Forelimb muscle (tissue), 1 donor: Measurements from ENCODE around the gene PIK3R6. TPM values are rescaled to one million over a fixed set of nuclear protein-coding genes. Genes with fewer than 3 reads are reported as not detected.
"Not testable (repeated sequence)": the region's sequence is repeated elsewhere in the genome, so short reads cannot be mapped to it uniquely, and the experiment has no call there.

ENCODE experiments used
- DNase-seq: peaks from one replicate; pipeline ENCODE4 v3.0.0-alpha.2; 2013; ENCODE audit warnings: low read depth
- polyA plus RNA-seq: library from polyadenylated mRNA; unstranded; fragments of 120-200 nt; gene quantifications from one replicate; pipeline ENCODE4 v1.2.1, GENCODE V29; 2013; ENCODE audit not compliant: insufficient read length

PIK3R6 gene
- polyA plus RNA-seq, 1 donor = 4.3 TPM

DNA sequence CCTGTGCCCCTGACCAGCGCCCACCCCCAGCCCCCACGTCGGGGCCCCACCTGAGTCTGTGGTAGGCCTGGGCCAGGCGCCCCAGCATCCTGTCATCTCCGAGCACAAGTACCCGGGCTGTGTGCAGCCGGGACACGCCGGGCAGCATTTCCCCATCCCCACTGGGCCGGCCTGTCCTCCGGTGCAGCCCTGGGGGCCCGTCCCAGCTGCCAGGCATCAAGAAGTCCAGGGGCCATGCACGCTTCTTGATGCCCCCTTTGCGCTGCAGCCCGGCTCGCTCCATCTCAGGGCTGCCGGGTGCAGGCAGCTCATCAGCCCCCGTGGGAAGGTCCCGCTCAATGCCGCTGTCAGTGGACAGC lies 39.0 kb downstream of the PIK3R6 start:
- no peak for DNase-seq

GRCh38 chr17:8826808-8827435 lies 40.6 kb downstream of the PIK3R6 start:
- DNase-seq = no peak

GRCh38 chr17:8825802-8826201 lies 41.7 kb downstream of the PIK3R6 start:
- DNase-seq = no peak

DNA sequence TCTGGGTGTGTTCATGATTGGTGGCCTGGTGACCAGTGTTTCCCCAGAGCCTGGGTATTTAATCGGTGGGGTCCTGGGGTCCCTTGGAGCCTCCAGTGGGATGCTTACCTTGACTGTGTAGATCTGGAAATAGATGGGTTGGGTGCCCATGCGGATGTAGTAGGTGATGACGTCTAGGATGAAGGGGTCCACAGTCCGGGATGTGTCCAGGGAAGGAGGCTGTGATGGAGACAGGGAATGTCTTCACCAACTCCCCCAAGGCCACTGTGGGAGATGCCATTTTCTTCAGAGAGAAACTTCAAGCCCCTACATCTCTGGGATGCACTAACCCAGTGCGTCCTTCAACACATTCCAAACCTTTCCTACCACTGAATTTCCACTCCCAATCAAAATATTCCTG lies 44.2 kb downstream of the PIK3R6 start:
- no peak for DNase-seq

DNA sequence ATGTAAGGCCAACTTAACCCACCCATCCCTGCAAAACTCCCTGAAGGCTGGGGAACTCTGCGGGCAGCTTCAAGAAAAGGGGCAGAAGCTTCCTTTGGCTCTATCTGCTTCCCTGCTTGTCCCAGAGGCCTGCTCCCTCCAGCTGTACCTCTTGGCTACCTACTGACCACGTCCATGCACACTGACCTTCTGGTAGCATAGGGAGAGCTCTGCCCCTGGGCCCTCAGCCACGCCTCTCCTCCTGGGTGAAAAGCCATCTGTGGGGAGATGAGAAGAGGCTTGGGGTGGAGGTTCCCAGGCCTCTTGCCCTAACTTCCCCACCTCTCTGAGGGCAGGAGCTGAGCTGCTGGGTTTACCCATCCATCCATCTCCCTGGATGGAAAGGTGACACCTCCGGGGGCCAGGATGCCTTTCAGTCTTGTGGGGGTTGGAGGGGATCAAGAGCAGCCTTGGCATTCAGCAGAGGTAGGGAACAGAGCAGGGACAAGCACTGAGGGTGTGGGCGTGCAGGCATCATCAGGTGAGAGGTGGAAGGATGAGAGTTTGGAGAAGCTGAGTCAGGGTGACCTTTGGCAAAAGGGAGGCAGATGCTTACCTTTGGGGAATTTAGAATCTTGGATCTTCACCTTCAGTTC lies 45.0 kb downstream of the PIK3R6 start:
- DNase-seq = no peak

- DNase-seq = no peak
These were observed 45.9 kb downstream of the PIK3R6 start for GRCh38 chr17:8821446-8822105.

DNA sequence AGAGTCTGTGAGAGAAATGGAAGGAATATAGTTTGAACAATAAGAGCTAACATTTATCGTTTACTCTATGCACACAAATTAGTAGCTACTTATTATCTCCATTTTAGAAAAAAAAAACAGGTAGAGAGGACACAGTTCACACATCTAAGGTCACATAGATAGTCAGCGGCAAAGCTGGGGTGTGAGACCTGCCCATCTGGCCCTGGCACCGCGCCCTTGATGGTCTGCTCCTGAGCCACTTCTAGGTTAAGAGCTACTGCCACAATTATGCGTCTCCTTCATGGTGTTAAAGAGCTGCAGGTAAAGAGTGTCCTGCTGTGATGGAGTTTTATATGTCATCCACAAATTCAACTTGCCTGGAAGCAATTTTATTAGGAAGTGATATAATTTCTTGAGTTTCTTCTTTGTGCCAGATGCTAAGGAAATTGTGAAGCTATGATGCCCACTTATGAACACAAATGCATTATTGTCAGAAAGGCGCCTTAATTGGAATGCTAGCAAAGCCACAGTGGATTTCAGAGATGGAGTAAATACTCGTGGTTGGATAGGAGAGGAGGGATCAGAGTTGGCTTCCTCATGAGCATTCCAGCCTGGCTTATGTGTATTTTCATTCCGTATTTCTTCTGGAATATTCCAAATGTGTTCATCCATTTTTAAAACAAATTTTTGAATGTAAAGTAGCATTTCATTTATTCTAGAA lies 47.0 kb downstream of the PIK3R6 start:
- no peak for DNase-seq

- DNase-seq = no peak
These were observed 48.7 kb downstream of the PIK3R6 start for GRCh38 chr17:8818654-8819330.

GRCh38 chr17:8818047-8818446 lies 49.4 kb downstream of the PIK3R6 start:
- no peak for DNase-seq

GRCh38 chr17:8806926-8807550 lies 60.4 kb downstream of the PIK3R6 start:
- no peak for DNase-seq

DNA sequence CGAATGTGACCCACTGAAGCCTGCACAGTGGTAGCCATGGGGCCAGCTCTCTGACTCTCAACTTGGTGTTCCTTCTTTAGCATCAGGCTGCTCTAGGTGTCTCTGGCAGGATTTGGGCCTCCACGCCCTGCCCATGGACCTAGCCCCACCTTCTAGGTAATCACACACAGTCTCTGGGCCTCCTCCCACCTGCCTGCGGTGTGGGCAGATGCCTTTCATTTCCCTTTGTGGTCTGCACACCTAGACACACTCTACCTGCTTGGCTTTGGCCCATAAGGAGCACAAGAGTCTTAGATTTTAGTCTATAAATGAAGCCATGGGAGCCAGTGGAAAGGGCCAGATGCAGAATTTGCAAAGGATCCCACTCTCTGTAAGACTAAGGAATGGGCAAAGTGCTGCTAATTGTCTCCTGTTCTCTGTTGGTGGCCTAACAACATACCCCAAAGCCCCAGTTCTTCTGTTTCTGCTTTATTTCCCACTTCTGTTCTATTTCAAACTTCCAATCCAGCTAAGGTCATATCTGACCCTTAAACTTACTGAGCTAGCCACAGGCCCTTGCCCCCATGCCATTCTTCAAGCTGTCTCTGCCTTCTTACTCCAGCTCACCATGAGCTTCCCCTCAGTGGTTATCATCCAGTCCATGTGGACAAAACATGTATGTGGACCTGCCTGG lies 61.1 kb downstream of the PIK3R6 start:
- no peak for DNase-seq

- not testable (repeated sequence) for DNase-seq
These were observed 62.1 kb downstream of the PIK3R6 start for GRCh38 chr17:8805396-8805795.

GRCh38 chr17:8803531-8804420 lies 63.7 kb downstream of the PIK3R6 start:
- no peak for DNase-seq

DNA sequence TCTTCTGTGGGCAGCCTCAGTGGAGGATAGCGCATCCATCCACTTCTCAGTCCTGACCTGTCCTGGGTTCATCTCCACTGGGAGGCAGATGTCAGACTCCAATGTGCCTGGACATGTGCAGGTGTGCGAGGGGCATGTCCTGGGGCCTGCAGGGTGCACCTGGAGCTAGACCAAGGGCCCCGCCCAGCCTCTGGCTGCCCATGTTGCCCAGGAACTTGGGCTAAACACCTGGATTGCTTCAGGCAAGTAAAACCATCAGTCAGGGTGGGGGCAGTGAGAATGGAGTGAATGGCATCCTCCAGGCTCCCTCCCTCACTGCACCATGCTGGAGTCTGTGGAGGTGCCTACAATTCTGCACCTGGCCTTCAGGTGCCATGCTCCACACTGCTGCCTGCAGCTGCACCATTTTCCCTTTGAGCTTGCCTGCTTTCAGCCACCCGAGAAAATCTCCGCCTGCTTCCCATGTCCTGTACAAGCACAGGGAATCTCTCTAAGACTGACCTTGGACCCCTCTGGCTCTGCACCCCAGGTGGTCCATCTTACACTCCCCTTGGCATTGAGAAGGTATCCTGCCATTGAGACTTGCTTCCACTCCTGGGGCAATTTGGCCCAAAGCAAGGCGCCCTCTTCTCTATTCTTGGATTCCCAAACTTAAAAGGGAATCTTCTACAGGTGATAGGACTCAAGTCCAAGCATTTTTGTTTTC lies 66.2 kb downstream of the PIK3R6 start:
- DNase-seq = no peak

- no peak for DNase-seq
These were observed 66.8 kb downstream of the PIK3R6 start for GRCh38 chr17:8800656-8801055.

GRCh38 chr17:8799570-8800212 lies 67.8 kb downstream of the PIK3R6 start:
- no peak for DNase-seq

GRCh38 chr17:8798846-8799569 lies 68.5 kb downstream of the PIK3R6 start, which contains the start of gene MFSD6L:
TSS of gene MFSD6L (minus strand) at chr17:8799365. CDS start at chr17:8799120, 245 bp downstream.
- no peak for DNase-seq
